Effector memory CD8-positive, alpha-beta T cell (primary cell): ENCODE results near the gene PALS1.

Source experiments
- ATAC-seq: fragments of 150-1000 bp; cut with Tn5 transposase; replicated peaks from 2 replicates; pipeline ENCODE4 v1.10.0; 2021; ENCODE audit warnings: mild to moderate bottlenecking, moderate library complexity
- DNase-seq, 3 experiments: peaks; one replicate each; pipeline ENCODE4 v3.0.0; 2021
- H3K27ac Mint-ChIP-seq, 2 donors: one replicate each; pipeline ENCODE4 v1.8.0; 2022; ENCODE audit warnings: mild to moderate bottlenecking in 2 of 2, mixed read lengths in 2 of 2, moderate library complexity in 2 of 2
- H3K27me3 Mint-ChIP-seq, 2 donors: one replicate each; pipeline ENCODE4 v1.8.0; 2022; ENCODE audit warnings: mixed read lengths in 2 of 2
- H3K36me3 Mint-ChIP-seq: one replicate; pipeline ENCODE4 v1.8.0; 2022; ENCODE audit warnings: mild to moderate bottlenecking, moderate library complexity, mixed read lengths; ENCODE audit not compliant: insufficient read depth
- H3K4me1 Mint-ChIP-seq, 2 donors: one replicate each; pipeline ENCODE4 v1.8.0; 2022; ENCODE audit warnings: low read depth in 2 of 2, mixed read lengths in 2 of 2
- H3K4me3 Mint-ChIP-seq, 2 donors: one replicate each; pipeline ENCODE4 v1.8.0; 2022; ENCODE audit warnings: mild to moderate bottlenecking in 2 of 2, mixed read lengths in 2 of 2, moderate library complexity in 2 of 2
- H3K9me3 Mint-ChIP-seq, 2 donors: one replicate each; pipeline ENCODE4 v1.8.0; 2022; ENCODE audit warnings: mixed read lengths in 2 of 2
- total RNA-seq, 9 experiments: gene quantifications; one replicate each; lab custom pipeline; 2026; lab: John Stamatoyannopoulos, UW

PALS1 gene
- 6.9 to 23.1 (median 12.0) reads per million in 9 experiments for total RNA-seq

DNA sequence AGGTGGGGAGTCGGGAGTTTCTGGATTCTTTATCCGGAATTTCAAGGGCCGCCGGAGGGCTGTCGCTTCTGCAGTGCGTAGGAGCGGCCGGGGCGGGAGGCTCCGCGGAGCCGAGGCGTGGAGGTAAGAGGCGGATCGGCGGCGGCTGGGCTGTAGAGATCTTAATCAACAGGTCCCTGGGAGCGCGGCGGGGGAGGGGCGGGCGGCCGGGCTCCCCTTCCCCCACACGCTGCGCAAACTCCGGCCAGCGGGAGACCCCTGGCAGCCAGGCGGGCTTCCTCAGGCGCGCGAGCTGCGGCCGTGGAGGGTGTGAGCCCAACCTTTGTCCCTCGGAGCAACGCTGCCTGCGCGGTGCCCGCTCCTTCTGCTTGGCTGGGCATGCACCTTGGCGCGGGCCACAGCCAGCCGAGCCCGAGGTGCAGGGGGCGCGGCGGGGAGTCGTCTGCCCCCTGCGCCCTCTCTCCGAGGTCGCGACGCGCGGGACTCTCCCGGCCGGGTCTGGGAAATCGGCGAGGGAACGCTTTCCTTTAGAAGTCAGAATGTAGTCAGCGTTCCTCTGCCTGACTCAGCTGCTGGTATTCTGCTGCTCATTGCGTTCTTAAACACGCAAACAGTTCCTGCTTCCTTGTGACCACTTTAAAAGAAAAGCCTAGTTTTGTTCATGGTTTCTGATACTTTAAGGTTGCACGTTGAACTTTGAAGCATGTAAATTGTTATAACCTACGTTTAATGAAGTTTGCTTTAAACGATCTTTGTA is at the start of gene PALS1:
Gene PALS1 (plus strand): TSS at position 25 of the 757 bp plus-strand sequence. CDS start 37,736 bp downstream, outside the sequence.
- DNase-seq, result peak in 1 of 3 experiments; percentile 35

DNA sequence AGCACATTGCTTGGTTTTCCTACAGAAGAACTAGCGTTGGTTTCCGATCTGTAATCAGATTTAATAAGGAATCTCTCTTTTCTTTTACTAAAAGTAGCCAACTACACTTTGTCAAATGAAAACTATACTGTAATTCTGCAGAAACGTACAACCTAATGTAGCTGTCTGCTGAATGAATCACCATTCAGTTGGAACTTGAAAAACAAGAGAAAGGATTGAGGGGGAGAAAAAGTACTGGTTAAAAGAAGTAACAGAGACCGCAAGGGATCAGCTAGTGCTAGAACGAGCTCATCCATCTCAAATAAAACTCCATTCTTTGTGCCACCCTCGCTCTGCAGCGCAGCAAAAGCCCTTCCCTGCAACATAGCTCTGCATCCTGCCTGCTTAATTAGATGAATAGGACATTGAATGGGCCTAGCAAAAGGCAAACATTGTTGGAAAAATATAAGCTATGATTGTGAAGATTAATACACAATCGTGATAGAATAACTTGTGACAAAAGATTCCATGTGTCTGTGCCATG is 49.4 kb upstream of the PALS1 start:
- ATAC-seq (no peak), DNase-seq (no peak)
- Mint-ChIP-seq H3K36me3 (no peaks in the 10 kb centered on the region), H3K27ac (no peak overlapping the region), H3K4me3 (no peak overlapping the region), H3K9me3 (no peaks in the 10 kb centered on the region), H3K27me3 (no peaks in the 10 kb centered on the region), H3K4me1 (no peaks in the 10 kb centered on the region)

More for the DNA sequence above, at the start of gene PALS1:
- H3K27me3 Mint-ChIP-seq, result no peaks in the 10 kb centered on the region
- H3K4me1 Mint-ChIP-seq, result peaks cover 9 to 24% of the 10 kb centered on the region in 2 donors
- ATAC-seq, result peak; percentile 51
- H3K9me3 Mint-ChIP-seq, result no peaks in the 10 kb centered on the region
- peak within 1 kb of the TSS; percentile 85 to 86 for H3K4me3 Mint-ChIP-seq
- H3K27ac Mint-ChIP-seq, result peak within 1 kb of the TSS; percentile 62 to 91
- H3K36me3 Mint-ChIP-seq, result peaks cover 16% of the 10 kb centered on the region

DNA sequence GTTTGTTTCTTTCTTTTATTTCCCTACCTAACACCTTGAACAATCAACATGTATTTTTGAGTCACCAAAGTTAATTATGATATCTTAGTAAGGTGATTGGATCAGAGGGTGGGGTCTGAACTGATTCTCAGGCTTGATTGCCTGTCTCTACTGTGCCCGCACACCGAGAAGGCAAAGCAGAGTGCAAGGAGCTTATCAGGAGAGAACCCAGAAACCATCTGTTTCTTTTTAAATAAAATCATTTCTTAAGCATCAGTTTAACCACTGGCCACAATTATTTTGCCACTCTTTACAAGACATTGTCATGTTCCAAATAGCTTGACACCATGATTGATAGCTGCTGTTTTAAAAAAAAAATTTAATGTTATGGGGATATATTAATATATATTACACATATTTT is 48.9 kb upstream of the PALS1 start:
- Mint-ChIP-seq H3K9me3 (no peaks in the 10 kb centered on the region), H3K27ac (no peak overlapping the region), H3K27me3 (no peaks in the 10 kb centered on the region), H3K4me3 (no peak overlapping the region), H3K36me3 (no peaks in the 10 kb centered on the region), H3K4me1 (no peaks in the 10 kb centered on the region)
- no peak for DNase-seq
- no peak for ATAC-seq

- Mint-ChIP-seq H3K4me3 (no peak overlapping the region), H3K27me3 (peaks cover 5 to 9% of the 10 kb centered on the region in 2 donors), H3K9me3 (no peaks in the 10 kb centered on the region), H3K36me3 (no peaks in the 10 kb centered on the region), H3K4me1 (no peaks in the 10 kb centered on the region), H3K27ac (no peak overlapping the region)
- DNase-seq, result no peak
- no peak for ATAC-seq
These were observed 46.0 kb upstream of the PALS1 start for GRCh38 chr14:67195279-67195678.

- Mint-ChIP-seq H3K36me3 (no peaks in the 10 kb centered on the region), H3K9me3 (no peaks in the 10 kb centered on the region), H3K4me3 (no peak overlapping the region), H3K27me3 (peaks cover 12 to 35% of the 10 kb centered on the region in 2 donors), H3K27ac (no peak overlapping the region), H3K4me1 (no peaks in the 10 kb centered on the region)
- no peak for ATAC-seq
- no peak for DNase-seq
These were observed 42.2 kb upstream of the PALS1 start for GRCh38 chr14:67199016-67199415.

DNA sequence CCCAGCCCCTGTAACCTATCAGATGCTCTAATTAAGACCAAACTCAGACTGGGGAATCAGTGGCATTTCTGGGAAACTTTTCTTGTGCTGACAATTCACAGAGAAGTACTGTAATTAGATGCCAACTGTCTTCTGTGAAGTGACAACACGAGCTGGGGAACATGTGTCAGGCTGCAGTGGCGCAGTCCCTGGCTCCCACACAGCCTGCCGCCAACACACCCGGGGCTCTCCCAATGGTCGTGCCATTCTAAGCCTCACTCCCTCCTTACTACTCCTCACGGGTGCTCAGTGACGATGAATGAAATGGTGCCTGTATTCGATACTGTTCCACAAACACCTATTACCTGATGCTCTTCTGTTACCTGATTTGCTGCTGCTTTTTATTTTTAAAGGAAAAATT is 33.4 kb upstream of the PALS1 start:
- no peak overlapping the region for H3K4me3 Mint-ChIP-seq
- no peak for ATAC-seq
- H3K4me1 Mint-ChIP-seq, result no peaks in the 10 kb centered on the region
- DNase-seq, result no peak
- H3K27me3 Mint-ChIP-seq, result peaks cover 16 to 19% of the 10 kb centered on the region in 2 donors
- H3K27ac Mint-ChIP-seq, result no peak overlapping the region
- H3K36me3 Mint-ChIP-seq, result no peaks in the 10 kb centered on the region
- H3K9me3 Mint-ChIP-seq, result no peaks in the 10 kb centered on the region

DNA sequence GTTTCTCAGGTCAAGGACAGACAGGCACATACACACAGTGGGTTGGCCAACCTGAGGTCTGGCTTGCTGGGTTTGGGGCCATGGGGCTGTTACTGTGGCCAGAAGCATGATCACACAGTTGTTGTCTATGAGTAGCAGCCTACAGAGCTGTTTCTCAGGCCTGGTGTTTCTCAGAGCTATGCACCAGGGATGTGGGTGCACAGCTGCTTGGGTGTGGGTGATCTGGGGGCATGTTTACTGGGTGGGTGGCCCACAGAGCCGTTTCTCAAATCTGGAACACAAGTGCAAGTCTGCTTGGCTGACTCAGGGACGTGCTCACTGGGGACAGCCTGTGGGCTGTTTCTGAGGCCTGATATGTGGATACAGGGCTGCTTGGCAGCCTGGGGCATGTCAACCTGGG is 23.1 kb upstream of the PALS1 start:
- no peak overlapping the region for H3K4me3 Mint-ChIP-seq
- ATAC-seq (no peak), DNase-seq (no peak)
- no peaks in the 10 kb centered on the region for H3K9me3 Mint-ChIP-seq
- H3K36me3 Mint-ChIP-seq, result peaks cover 3% of the 10 kb centered on the region
- no peaks in the 10 kb centered on the region for H3K4me1 Mint-ChIP-seq
- H3K27me3 Mint-ChIP-seq, result peaks cover 8 to 17% of the 10 kb centered on the region in 2 donors
- no peak overlapping the region for H3K27ac Mint-ChIP-seq

DNA sequence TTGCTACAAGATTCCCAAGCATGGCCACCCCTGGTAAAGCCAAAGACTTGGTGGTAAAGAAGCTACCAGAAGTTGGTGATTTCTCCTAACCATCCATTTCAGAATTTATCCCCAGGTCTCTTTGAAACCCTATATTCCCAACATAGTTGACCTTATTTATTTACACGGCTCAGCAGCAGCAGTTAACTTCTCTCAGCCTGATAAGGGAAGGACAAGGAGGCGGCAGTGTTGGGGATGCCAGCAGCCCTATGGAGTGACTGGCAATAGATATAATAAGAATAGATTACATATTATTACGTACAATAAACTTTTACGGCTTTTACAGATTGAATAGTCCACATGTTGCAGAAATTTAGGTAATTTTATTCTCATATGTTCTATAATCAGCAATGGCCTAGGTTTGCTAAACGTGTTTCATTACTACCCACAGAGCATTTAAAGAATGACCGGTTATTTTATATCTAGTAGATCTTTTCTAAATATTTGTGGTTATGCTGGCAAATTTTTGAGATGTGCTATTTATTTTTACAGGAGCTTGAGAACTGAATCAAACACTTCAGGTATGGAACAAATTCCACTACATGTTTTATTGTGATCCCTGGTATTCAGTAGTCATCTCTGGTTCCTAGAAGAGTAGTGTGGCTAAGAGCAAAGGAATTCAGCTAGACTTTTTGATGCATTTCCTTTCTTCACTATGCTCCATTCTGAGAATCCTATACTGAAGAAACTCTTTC is 19.8 kb upstream of the PALS1 start:
- Mint-ChIP-seq H3K27ac (no peak overlapping the region), H3K36me3 (peaks cover 3% of the 10 kb centered on the region), H3K27me3 (peaks cover 8 to 17% of the 10 kb centered on the region in 2 donors), H3K4me3 (no peak overlapping the region), H3K4me1 (no peaks in the 10 kb centered on the region), H3K9me3 (no peaks in the 10 kb centered on the region)
- DNase-seq (no peak), ATAC-seq (no peak)

DNA sequence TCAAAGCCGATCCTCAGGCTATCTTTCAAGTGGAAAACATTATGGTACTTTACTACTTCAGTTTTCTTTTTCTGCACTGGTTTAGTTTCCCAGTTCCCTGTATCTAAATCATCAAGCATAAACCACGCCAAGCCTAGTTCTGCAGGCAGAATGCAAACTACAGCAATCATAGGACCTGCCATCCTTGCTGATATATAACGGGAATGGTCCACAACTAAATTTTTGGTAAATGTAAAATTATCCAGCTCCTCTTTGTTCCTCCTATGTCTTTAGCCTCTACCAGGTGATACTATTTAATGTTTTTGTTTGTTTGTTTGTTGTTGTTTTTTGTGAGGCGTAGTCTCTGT is 19.3 kb upstream of the PALS1 start:
- Mint-ChIP-seq H3K9me3 (no peaks in the 10 kb centered on the region), H3K4me3 (no peak overlapping the region), H3K27me3 (peaks cover 8 to 17% of the 10 kb centered on the region in 2 donors), H3K36me3 (peaks cover 3% of the 10 kb centered on the region), H3K27ac (no peak overlapping the region), H3K4me1 (no peaks in the 10 kb centered on the region)
- DNase-seq (no peak), ATAC-seq (no peak)

- Mint-ChIP-seq H3K36me3 (no peaks in the 10 kb centered on the region), H3K9me3 (no peaks in the 10 kb centered on the region), H3K27me3 (peaks cover 0 to 8% of the 10 kb centered on the region in 2 donors), H3K4me1 (no peaks in the 10 kb centered on the region), H3K27ac (no peak overlapping the region), H3K4me3 (no peak overlapping the region)
- no peak for ATAC-seq
- no peak for DNase-seq
These were observed 15.7 kb upstream of the PALS1 start for GRCh38 chr14:67225523-67225922.

- Mint-ChIP-seq H3K27ac (no peak overlapping the region), H3K36me3 (no peaks in the 10 kb centered on the region), H3K4me1 (no peaks in the 10 kb centered on the region), H3K4me3 (no peak overlapping the region), H3K9me3 (no peaks in the 10 kb centered on the region), H3K27me3 (no peaks in the 10 kb centered on the region)
- DNase-seq (no peak), ATAC-seq (no peak)
These were observed 12.8 kb upstream of the PALS1 start for GRCh38 chr14:67228325-67228984.

DNA sequence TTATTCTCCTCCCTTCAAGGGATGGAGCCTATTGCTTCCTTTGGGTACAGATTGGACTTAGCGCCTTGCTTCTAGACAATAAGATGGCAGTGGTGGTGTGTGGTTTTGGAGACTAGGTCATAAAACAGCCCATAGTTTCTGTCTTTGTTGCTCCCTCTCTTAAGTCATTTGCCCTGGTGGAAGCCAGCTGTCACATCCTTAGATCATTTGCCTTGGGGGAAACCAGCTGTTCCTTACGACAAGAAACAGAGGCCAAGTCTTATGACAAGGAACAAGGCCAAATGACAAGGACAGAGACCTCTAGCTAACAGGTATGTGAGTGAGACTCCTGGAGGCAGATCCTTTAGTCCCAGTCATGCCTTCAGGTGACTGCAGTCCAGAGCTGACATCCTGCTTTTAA is 9.2 kb upstream of the PALS1 start:
- Mint-ChIP-seq H3K36me3 (no peaks in the 10 kb centered on the region), H3K27ac (no peak overlapping the region)

GRCh38 chr14:67232621-67233020 is 8.6 kb upstream of the PALS1 start:
- Mint-ChIP-seq H3K36me3 (no peaks in the 10 kb centered on the region), H3K27ac (no peak overlapping the region), H3K4me3 (no peak overlapping the region), H3K4me1 (no peaks in the 10 kb centered on the region), H3K9me3 (no peaks in the 10 kb centered on the region), H3K27me3 (no peaks in the 10 kb centered on the region)
- DNase-seq, result no peak
- no peak for ATAC-seq

More for the DNA sequence above, 9.2 kb upstream of the PALS1 start:
- Mint-ChIP-seq H3K4me3 (no peak overlapping the region), H3K27me3 (no peaks in the 10 kb centered on the region), H3K4me1 (no peaks in the 10 kb centered on the region), H3K9me3 (no peaks in the 10 kb centered on the region)
- no peak for ATAC-seq
- no peak for DNase-seq
